GM18861 (cell line): ENCODE data around the gene XYLB.

ENCODE experiments used
- ATAC-seq: cut with Tn5 transposase; IDR thresholded peaks from one replicate; pipeline ENCODE4 v1.9.1; 2021; ENCODE audit not compliant: unreplicated experiment

XYLB gene

DNA sequence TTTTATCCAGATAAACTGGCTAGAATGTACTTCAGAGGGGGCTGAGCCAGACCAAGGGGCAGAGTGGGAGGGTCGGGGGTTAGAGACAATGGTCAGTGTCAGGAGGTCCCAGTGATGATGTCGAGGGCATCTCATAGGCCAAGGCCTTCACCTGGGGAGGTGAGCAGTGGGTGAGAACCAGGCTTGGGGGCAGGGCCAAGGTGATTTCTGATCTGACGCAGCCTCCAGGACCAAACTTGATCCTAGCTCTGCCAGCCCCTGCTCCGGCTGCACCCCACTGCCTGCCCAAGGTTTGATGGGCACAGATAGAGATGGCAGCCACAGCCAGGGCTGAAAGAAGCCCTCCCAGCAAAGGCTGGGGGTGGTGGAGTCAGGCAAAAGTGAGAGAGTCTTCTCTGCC, 14.9 kb downstream of the XYLB start:
- no peak for ATAC-seq

DNA sequence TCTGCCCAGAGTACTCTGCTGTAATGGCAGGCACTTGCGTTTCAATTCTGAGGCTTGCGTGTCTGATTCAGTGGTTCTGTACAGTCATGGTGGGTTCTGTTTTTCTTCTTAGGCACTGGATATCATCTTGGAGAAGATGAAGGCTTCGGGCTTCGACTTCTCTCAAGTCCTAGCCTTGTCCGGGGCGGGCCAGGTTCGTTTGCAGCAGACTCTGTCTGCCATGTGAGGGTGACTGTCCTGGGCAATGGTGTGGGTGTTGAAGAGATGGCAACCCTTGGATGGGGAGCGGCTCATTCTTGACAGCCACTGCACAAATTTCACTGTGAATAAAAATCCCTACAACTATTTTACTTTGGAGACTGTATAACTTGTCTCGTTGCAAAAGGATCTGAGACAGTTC, 16.2 kb downstream of the XYLB start:
- ATAC-seq = no peak

DNA sequence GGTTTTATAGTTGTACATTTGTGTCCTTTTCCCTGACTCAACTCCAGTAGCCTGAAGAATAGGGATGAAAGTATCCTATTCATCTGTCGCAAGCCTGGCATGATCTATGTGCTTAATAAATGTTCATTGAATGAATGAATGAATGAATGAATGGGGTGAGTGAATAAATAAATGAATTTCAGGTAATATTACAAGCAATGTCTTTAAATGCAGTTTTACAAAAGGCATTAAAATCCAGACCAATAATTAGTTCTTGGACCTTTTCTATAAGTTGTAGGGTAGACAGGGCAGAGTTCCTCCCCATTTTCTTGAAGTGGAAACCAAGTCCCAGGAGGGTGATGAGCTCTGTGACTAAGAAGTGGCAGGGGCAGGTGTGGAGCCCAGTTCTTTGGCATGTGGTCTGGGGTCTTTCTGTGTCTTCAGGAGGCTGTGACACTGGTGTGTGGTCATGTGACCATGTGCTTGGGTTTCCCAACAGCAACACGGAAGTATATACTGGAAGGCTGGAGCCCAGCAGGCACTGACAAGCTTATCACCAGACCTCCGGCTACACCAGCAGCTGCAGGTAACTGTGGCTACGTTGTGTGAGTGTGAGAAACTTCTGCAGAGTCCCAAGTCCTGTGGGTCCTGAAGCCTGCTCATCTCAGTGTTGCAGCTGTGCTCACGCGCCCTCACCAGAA, 18.3 kb downstream of the XYLB start:
- ATAC-seq = no peak

DNA sequence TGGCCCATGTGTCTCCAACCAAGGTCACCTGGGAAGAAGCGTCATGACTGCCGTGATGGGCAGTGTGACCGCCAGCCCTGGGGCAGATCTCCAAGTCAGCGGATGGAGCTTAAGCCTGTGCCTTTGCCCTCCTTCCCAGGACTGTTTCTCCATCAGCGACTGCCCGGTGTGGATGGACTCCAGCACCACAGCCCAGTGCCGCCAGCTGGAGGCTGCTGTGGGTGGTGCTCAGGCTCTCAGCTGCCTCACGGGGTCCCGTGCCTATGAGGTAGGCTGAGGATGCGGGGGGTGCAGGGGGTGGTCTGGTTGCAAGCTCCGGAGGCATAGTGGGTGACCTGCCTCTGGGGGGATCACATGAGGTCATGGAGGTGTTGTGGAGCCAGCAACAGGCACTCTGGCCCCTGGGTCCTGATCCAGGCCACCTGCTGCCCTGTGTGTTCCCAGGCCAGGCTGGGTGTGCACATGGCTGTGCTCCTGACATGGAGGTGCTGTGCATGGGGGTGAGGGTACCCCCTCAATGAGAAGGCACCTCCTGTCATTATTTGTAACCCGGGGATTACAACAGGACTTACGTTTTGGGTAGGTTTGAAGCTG, 19.0 kb downstream of the XYLB start:
- no peak for ATAC-seq

DNA sequence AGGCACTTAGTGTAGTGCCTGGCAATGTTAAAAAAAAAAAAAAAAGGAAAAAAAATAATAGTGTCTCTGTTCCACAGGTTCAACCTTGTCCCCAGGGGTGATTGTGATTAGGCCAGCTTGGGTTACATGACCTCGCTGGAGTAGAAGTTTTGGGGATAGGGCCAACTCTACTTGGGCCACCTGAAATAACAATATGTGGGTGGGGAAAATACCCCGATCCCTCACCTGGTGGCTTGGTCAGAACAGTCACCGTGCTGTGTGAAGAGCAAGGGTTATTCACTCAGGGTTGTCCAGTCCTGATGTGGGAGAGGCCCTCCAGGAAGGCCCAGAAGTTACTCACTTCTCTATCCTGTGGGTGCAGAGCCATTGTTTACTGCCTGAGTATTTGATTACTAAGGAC, 19.5 kb downstream of the XYLB start:
- ATAC-seq = no peak

DNA sequence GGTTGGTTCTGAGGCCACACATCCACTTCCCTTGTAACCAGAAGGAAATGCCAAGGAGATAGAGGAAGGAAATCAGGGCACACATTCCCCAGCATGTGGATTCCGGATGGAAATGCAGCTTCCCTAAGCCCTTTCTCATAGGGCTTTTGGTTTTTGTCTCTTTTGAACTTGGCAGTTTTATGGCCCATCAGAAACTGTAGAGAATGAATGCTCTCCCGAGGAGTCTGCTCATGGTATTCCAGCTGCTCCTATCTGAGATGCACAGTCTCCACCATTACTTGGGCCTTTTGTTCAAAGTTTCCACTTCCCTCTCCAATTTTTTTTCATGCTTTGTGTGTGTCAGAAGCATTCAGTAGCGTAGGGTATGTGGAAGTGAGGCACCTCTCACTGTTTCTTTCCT, 21.2 kb downstream of the XYLB start:
- ATAC-seq = no peak

DNA sequence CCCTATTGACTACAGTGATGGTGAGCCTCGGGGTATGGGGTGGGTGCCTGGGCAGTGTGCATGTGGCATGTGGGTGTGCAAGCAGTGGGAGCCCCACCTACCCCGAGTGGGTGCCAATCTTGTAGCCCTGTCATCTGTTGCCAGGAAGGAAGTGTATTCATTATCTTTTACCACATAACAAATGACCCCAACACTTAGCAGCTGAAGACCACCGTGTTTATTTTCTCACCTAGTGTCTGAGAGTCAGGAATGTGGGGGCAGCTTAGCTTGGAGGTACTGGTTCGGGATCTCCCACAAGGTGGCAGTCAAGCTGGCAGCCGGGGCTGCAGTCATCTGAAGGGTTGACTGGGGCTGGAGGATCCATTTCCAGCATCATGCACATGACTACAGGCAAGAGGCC, 21.7 kb downstream of the XYLB start:
- no peak for ATAC-seq

DNA sequence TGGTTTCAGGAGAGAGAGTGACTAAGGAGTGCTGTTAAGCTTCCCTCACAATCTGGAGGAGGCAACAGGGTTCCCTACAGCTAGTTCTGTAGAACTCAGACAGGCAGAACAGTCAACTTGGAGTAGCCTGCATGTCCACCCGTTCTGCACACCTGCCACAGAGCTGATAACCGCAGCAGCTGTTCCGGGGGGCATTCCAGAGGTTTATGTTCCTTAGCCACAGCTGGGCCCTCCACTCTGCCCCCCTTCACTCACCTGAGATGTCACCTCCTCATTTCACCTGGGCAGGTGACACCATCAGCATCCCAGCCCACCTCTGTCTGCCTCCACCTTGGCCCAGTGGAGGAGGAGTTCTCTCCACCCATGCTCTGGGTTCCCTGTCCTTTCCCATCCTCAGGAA, 22.6 kb downstream of the XYLB start:
- ATAC-seq = no peak

DNA sequence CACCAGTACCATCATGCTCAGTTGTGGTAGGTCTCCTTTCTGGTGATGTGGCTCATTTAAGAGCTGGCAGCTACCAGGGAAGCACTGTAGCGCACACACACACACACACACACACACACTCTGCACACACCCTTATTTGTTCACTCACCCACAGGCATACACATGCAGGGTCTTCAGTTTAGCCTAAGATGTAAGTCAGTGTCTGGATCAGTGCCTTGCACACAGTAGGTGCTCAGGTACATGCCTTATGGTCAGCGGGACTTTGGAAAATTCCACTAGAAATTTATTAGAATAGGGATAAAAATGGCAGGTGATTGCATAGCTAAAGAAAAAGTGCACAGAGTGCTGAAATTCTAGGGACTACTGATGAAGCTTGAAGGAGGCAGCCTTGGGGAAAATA, 23.6 kb downstream of the XYLB start:
- no peak for ATAC-seq

DNA sequence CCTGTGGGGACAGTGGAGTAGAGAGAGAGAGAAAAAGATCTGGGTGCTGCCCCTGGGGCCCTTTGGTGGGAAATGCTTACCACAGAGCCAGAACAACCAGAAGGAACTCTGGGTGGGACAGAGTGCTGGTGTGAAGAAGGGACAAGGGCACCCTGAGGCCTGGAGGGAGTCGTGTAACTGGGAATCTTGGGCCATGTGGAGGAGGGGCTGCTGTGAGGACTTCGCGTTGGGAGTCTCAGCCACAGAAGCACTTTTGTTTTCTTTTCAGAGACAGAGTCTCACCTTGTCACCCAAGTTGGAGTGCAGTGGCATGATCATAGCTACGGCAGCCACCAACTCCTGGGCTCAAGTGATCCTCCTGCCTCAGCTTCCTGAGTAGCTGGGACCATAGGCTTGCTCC, 24.3 kb downstream of the XYLB start:
- ATAC-seq = no peak

DNA sequence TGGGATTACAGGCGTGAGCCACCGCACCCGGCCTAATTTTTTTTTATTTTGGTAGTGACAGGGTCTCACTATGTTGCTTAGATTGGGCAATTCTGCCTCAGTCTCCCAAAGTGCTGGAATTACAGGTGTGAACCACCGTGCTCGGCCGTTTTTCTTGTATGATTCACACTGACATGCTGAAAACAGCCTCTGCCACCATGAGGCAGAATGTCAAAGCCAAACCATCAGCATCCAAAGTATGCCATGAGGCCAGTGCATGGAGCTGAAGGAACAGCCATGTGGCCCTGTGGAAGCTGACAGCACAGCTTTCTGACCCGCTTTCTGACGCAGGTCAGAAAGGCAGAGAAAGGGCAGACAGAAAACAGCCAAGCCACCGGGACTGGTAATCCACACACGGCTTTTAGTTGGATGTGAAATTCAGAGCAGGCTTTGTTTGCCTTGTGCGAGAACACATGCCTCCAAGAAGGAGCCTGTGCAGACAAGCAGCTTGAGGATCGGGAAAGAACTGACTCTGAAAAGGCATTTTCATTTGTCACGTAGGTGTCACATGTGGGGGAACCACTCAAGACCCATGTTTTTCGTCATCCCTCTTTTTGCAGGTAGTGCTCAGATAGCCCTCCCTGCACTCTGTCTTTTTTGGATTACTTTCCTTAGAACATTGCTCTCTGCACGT, 25.1 kb downstream of the XYLB start:
- ATAC-seq = no peak

DNA sequence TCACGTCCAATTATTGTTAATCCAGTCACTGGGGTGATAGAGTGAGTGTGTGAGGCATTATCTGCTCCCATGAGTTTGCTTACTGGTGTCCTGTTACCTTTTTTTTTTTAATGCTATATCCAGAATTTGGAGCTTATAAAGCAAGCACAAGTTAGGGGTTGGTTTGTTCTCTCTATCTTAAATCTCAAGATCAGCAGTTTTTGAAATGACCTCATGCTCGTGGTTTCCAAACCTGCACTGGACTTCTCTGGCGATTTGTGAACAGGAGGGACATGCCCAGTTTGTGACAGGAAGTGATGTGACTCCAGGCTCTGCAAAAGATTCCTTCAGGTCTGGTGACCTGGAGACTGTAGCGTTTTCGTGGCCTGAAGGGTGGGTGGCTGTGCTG, 25.6 kb downstream of the XYLB start:
- no peak for ATAC-seq

DNA sequence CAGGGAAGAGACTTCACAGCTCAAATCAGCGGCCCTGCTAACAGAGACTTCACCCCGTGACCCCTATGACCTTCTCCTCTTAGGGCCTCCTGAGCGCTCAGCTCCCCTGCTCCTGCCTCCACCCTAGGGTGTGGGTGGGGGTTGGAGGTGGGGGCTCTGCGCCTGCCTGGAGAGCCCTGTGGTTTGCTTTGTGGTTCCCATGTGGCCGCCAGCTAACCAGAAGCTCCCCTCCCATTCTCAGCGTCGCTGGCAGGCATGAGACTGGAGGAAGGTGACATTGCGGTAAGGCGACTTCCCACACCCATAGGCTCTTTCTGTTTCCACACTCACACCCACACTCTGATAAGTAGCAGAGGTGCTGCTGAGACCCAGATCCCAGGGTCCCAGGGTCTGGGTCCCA, 27.6 kb downstream of the XYLB start:
- ATAC-seq = no peak

DNA sequence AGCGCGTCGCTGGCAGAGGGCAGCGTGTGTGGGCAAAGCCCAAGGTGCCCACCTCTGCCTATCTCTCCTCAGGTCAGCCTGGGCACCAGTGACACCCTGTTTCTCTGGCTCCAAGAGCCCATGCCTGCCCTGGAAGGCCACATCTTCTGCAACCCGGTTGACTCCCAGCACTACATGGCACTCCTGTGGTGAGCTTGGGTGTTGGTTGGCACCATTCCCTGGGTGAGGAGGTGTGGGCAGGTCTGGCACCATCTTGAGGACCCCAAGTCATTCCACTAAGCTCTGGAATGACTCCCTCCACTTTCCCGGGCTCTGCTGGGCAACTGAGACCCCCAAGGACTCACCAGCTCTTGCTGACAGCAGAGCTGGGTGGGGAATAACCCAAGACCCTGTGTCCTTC, 28.5 kb downstream of the XYLB start:
- ATAC-seq = no peak

DNA sequence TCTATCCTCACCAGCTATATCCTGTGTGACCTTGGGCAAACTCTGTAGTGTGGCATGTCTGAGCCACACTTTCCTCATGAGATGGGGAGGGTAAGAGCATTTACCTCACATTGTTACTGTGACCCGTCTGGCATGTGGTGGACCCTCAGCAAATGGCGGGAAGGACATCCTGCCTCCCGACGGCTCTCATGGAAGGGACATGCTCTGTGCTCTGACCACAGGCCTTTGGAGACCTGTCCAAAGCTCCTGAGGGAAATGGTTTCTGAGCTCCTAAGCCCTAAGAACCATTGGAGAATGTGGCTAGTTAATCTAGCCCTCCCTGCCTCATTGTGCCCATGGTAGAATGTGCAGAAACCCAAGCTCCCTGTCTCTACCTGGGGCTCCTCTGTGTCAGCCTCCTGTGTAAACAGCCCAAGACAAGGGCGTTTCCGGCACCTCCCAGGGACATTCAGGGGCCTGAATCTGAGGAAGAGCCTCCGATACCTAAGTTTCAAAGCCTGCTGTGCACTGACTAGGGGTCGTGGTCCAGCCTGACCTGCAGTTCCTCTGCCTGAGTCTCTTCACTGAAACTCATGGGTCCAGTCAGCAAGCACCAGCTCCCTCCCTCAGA, 29.0 kb downstream of the XYLB start:
- ATAC-seq = no peak

DNA sequence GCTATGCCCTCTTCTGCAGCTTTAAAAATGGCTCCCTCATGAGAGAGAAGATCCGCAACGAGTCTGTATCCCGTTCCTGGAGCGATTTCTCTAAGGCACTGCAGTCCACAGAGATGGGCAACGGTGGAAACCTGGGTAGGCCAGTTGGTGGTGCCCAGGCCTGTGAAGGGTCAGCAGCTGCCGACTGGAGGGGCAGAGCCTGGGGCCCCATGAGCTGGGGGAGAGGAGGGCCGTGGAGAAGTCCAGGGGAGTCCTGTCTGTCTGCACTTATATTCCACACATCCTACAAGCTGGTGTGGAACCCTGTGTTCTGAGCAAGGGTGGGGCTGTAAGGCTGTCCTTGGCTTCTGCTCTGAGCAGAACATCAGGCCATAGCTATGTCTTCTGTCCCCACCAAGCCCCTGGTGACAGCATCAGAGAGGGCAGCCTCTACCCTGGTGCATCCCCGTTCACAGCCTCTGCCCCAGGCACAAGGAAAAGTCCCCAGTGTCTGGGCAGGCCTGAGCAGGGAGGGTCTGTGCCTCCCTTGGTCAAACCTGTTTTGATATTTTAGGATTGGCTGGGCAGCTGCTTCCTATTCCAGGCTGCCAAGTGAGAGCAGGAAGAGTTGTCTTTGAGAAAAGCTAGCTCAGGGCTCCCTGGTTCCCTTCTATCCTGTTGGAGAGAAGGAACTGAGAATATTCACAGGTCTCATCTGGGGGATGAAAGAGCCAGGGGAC, 29.7 kb downstream of the XYLB start:
- ATAC-seq = no peak

DNA sequence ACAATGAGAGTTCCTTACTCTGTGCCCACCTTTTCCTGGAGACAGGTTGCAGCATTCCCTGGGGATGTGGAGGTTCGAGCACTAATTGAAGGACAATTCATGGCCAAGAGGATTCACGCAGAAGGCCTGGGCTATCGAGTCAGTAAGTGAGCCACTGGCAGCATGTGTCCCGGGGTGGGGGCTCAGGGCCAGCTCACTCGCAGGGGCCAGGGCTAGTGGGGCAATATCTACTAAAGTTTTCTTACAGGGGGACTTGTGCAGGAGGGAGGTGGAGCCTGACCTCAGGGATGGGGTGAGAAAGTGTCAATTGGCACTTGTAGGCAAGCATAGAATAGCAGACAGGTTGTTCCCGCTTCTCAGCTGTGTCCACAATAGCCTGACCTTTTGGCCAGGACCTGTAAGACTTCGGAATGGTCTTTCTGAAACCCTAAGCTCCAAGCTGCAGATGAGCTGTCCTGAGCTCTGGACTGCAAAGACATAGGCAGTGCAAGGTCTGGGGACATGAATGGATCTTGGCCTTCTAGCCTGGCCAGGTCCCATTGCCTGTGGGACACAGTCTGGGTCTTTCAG, 32.7 kb downstream of the XYLB start:
- ATAC-seq = no peak

DNA sequence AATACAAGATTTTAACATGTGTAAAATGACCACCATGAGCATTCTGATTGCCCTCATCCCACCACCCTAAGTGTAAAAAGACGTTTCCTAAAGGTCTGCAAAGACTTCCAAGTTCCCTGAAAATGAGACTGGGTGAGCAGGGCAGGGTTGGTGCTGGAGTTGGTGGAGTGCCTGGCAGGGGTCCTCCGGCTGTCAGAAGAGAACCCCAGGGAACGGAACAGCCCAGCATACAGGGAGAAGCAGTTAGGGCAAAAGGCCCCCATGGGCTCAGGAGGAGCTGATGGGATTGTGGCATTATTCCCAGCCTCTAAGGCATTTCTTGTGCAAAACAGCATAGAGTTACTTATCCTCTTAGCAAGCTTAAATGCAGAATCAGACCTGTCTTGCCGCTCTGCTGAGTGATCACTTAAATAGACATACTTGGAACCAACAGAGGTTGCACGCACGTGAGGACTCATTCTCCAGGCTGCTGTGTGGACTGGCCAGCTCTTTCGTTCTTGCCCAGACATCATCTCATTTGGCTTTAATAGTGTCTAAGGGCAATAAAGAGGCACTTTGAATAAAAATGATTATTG, 36.0 kb downstream of the XYLB start:
- no peak for ATAC-seq

DNA sequence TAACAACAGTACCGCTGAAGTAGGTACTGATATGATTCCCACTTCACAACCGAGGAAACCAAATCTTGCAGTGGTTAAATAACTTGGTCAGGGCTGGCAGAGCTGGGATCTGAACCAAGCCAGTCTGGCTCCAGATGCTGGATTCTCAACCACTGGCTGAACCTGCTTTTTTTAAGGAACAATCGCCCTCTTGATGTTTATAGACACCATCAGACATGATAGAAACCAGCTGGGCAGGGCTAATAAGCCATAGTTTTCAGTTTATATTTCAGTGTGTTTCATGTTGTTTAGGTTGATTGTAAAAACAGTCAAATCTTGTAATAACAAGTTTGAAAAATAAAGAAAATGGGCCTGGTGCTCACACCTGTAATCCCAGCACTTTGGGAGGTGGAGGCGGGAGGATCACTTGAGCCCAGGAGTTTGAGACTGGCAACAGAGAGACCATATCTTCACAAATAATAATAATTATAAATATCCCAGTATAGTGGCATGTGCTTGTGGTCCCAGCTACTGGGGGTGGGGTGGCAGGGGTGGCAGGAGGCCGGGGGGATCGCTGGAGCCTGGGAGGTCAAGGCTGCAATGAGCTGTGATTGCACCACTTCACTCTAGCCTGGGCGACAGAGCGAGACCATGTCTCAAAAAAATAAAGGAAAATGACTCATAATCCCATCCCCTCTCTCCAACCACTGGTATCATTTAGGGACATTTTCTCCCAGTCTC, 36.7 kb downstream of the XYLB start:
- no peak for ATAC-seq

DNA sequence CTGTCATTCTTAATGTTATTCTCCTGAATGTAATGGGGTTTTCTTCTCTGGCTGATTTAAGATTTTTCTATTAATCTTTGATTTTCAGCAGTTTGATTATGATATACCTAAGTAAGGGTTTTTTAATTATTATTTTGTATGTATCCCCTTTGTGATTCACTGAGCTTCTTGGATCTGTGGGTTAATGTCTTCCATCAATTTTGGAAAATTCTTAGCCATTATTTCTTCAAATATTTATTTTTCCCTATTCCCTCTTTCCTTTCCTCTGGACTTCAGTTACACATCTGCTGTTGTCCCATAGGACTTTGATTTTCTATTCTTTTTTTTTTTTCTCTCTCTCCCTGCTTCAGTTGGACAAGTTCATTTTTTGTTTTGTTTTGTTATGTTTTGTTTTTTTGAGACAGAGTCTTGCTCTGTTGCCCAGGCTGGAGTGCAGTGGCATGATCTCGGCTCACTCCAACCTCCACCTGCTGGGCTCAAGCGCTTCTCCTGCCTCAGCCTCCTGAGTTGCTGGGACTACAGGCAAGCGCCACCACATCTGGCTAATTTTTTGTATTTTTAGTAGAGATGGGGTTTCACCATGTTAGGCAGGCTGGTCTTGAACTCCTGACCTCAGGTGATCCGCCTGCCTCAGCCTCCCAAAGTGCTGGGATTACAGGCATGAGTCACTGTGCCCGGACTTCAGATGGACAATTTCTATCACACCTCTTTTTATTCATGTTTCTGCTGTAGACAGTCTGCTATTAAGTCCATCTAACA, 40.6 kb downstream of the XYLB start:
- ATAC-seq = no peak
